GM21717 (cell line): ENCODE results near the gene LSP1.

ENCODE experiments used
- ATAC-seq: cut with Tn5 transposase; IDR thresholded peaks from one replicate; pipeline ENCODE4 v1.9.1; 2021; ENCODE audit warnings: mild to moderate bottlenecking, moderate library complexity; ENCODE audit not compliant: unreplicated experiment

LSP1 gene

DNA sequence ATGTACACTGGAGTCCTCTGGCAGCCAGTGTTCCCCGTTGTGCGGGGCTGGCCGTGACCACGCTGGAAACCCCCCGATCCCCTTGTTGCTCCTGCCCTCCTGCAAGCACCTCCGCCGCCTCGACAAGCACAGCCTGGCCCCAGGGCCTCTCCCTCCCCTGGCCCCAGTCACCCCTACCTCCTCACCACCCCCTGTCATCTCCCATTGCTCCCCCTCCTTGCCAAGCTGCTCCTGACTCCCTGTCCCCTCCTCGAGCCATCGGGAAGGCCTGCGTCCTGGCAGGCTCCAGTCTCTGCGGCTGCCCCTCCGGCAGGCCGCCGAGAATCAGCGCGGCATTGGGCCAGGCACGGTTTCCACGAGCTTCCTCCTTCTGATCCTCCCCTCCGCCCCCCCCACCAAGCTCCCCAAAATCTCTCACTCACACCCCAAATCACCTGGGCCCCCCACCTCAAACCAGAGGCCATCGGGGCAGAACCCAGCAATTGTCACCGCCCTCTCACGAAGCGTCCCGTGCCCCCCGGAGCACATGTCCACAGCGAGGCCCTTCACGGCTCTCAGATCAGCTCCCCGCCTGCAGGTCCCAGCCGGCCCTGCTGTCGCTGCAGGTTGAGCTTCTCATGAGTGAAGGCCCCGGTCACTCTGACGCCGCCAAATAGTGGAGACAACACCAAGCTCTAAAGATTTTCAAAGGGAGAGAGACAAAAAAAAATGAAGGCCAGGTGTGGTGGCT, 5.7 kb upstream of the LSP1 start:
- no peak for ATAC-seq

- ATAC-seq, result no peak
Measured at GRCh38 chr11:1847926-1848639, 4.8 kb upstream of the LSP1 start.

DNA sequence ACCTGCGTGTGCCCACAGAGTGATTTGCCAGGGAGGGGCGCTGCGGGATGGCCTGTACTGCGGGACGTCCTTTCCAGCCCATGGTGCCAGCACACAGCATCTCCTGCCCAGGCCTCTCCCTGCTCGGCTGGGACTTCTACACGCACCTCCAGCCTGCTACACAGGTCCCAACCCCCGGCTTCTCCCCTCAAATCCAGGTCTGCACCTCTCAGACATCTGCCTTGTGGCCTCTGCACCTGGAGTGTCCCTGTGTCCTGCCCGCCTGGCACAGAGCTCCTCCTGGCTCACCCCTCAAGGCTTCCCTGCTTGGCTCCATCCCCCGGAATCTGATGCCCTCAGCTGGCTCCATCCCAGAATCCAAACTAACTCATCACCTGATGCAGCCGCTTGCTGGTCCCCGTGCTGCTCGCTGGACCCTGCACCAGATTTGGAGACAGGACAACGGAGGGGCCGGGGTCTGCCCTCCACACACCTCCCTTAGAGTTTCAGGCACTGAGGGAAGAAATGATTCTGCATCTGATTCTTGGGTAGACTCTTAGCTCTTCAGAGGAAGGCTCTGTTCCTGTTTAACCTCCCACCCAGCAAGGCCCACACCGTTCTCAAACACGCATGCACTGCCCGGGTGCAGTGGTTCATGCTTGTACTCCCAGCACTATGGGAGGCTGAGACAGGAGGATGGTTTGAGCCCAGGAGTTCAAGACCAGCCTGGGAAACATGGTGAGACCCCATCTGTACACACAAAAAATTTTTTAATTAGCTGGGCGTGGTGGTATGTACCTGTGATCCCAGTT, 4.0 kb upstream of the LSP1 start:
- no peak for ATAC-seq

GRCh38 chr11:1851468-1852180, 1.3 kb upstream of the LSP1 start:
- no peak for ATAC-seq

DNA sequence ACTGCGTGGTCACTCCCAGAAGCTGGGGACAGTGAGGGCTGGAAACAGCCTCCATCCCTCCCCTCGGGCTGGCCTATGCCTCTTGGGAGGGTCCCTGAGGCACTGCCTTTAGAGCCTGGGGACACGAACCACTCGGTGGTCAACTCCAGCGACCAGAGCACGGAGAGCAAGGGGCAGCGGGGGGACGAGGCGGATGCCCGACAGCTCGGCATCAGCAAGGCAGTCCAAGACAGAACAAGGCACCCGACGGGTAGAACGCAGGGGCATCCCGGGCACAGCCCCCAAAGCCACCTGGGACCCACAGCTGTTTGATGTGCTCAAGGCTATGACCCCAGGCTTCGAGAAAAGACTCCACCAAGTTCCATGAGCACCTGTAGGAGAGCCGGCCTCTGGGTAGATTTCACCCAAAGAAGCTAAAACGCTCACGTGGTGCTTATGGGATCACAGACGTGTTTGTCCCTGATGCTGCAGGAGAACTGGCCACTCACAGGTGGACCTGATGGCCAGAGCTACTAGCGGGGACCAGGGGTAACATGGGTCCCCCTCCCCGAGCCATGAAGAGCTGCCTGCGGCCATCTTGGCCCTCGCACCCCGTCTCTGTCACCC, 510 bp upstream of the LSP1 start:
- peak; percentile 0 for ATAC-seq

- no peak for ATAC-seq
Measured at GRCh38 chr11:1853376-1854131, 670 bp downstream of the LSP1 start.

DNA sequence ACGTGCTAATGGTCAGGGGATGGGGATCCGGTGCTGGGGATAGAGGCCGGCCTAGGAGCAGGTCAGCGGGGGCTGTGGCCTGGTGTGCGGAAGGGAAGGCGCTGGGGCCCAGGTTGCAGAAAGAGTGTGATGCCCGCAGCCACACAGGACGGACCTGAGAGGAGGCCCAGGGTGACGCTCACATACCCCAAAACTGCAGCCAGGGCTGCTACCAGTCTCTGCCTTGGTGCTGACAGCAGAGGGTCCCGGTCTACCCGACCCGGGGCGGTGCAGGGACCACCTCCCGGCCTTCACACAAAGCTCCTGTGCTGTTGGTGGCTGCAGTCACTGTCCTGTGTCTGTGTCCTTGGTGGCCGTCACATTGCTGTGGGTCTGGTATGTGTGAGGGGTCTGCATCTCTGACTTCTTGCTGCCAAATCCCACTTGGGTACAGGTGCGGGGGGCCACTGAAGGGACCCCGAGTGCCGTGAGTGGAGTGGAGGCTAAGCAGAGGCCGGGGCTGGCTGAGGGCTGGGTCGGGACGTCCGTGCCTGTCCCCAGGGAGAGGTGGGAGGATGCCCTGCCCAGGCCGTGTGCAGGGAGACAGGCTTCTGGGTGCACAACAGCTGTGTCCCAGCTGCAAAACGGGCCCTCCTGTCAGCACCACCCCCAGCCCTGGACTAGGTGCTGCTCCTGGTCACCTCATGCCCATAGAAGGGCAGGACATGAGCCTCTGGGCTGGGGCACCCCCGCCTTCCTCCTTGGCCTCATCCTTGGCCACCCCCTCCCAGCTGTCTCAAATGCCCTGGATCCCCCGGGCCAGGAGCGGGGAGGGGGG, 1.5 kb downstream of the LSP1 start:
- peak; percentile 20 for ATAC-seq

DNA sequence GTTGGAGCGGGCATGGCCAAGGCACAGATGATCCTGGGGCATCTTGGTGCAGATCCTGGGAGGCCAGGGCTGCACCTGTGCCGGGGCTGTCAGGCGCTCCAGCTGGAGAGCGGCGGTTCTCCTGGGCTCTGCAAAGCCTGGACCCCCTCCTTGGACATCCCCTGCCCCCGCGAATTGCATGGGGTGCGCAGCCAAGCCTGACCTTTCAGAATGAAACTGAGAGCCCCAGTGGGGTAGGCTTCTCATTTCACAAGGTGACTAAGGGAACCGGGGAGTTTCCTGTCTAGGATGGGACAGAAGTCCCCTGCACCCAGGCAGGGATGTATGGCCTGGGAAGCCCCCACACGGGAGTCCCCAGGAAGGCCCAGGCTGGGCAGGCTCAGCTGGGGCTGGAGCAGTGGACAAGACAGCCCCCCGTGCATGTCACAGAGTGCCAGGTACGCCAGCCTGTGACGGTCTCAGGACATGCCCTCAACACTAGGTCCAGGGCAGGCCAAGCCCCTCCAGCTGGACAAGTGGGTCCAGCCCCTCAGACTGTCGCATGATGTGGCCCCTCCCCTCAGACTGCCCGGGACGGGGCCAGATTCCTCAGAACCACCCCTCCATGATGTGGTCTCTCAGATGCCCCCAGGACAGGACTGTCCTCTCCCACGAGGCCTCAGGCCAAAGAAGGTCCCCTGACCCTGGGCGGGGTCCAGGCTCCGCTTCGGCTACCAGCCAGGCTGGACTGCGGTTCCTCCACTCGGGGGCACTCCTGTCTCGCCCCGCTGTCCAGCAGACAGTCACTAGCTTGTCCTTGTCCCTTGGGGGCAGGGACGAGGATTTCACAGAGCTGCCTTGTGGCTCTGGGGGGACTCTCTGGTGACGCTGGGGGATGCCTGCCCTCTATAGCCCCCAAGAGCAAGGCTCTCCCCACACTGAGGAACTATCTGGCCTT, 2.3 kb downstream of the LSP1 start:
- ATAC-seq, result peak; percentile 29

DNA sequence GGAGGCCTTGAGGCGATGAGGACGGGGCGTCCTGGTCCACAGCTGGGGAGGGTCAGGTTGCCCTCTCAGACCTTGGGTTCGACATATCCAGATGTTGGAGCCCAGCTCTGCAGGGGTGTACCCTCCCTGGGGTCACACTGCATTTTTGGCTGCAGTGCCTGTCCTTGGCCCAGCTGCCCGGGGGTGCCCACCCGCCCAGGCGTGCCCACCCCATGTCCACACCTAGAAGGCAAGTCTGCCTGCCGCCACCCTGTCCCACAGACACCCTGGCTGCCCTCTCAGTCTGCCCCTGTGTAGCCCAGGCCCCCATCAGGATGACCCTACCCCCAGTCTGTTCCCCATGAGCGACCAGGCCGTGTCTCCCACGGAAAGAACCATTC, 3.0 kb downstream of the LSP1 start:
- ATAC-seq, result no peak

GRCh38 chr11:1856306-1857005, 3.6 kb downstream of the LSP1 start:
- ATAC-seq, result no peak

DNA sequence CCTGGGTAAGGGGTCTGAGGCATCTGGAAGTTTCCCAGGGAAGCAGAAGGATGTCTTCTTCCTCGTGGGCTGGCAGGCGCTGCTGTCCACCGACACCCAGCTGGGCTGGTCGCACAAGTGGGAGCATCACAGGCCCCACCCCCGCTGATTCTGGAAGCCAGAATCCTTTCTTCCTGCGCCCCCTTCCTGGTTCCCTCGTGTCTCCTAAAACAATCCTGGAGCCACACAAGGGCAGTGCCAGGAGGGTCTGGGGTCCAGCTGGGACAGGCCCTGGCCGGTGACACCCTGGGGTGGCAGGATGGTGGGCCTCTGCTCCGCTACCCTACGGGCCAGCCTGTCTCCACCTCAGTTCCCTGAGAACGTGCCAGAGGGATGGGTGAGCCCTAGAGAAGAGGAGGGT, 4.2 kb downstream of the LSP1 start:
- no peak for ATAC-seq

- ATAC-seq, result no peak
Measured at GRCh38 chr11:1858154-1858553, 5.3 kb downstream of the LSP1 start.

GRCh38 chr11:1858576-1858975, 5.7 kb downstream of the LSP1 start:
- ATAC-seq, result no peak

DNA sequence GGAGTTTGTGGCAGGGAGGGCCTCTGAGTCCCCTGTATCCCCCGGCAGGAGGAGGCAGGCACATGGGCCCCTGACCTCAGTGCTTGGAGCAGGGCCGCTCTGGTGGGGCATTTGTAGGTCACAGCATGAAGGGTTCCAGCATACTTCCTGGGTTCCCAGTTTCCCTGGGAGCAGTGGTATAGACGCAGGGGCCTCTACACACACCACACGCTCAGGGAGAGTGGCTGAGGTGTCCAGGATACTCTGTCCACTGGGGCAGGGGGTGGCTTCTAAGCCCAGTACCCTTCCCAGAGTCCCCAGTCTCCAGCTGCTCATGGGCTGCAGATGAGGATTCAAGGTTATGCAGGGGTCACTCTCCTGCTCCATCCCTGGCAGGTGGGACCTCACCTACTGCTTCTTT, 6.1 kb downstream of the LSP1 start:
- ATAC-seq, result no peak

- ATAC-seq, result no peak
Measured at GRCh38 chr11:1860108-1860507, 7.2 kb downstream of the LSP1 start.

DNA sequence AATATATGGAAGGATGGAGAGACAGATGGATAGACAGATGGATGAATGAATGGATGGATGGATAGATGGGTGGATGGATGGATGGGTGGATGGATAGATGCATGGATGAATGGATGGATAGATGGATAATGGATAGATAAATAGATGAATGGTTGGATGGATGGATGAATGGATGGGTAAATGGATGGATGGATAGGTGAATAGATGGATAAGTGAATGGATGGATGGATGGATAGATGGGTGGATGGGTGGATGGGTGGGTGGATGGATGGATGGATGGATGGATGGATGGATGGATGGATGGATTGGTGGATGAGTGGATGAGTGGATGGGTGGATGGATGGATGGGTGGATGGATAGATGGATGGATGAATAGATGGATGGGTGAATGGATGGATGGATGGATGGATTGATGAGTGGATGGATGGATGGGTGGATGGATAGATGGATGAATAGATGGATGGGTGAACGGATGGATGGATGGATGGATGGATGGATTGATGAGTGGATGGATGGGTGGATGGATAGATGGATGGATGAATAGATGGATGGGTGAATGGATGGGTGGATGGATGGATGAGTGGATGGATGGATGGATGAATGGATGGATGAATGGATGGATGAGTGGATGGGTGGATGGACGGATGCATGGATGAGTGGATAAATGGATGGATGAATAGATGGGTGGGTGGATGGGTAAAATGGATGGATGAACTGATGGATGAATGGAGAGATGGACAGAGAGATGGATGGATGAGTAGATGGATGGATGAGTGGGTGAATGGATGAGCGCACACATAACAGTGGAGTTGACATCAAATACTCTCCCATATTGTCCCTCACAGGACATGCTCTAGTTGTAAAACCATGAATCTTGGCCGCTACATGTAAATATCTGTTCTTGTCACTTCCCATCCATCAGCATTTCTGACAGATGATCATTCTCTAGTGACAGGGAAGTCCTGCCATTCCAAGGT, 8.8 kb downstream of the LSP1 start:
- ATAC-seq, result no peak
